ENCODE data around the gene GBP1. TPM values are rescaled to one million over a fixed set of nuclear protein-coding genes. Genes with fewer than 3 reads are reported as not detected.
A peak's percentile ranks its signal among the peaks of the same experiment; 100 is the strongest.

GBP1 gene
- total RNA-seq, 4 donors from 2014 or later, result 16.1 to 38.2 (median 21.1) TPM

- Histone ChIP-seq H3K4me1 (peaks cover 0 to 11% (median 3%) of the 10 kb centered on the region in 4 donors), H3K27ac (replicated peaks in 1 of 4) (no peak overlapping the region), H3K4me3 (no peak overlapping the region), H3K36me3 (peaks cover 29 to 79% (median 37%) of the 10 kb centered on the region in 4 donors), H3K27me3 (no peaks in the 10 kb centered on the region), H3K9me3 (no peaks in the 10 kb centered on the region)
- DNase-seq (ENCODE audit: extremely low spot score), result no peak
- no peak for TF ChIP-seq CTCF (IDR thresholded peaks at IDR 0.05)
- no peak for TF ChIP-seq POLR2AphosphoS5 (IDR thresholded peaks at IDR 0.05)
- TF ChIP-seq POLR2A (IDR thresholded peaks at IDR 0.05; ENCODE audit: low read depth), result no peak
- TF ChIP-seq EP300 (IDR thresholded peaks at IDR 0.05), result no peak
- 92% methylated on average over 4 of the region's 4 CpGs for WGBS
- intact Hi-C loops (cut with DNase I), result no loop called here
Observed at GRCh38 chr1:89008511-89008910, 56.5 kb downstream of the GBP1 start.

- H3K4me3 ChIP-seq, result no peak overlapping the region
- H3K4me1 ChIP-seq, result peaks cover 0 to 18% (median 9%) of the 10 kb centered on the region in 4 donors
- H3K9me3 ChIP-seq, result no peaks in the 10 kb centered on the region
- WGBS, result 76% methylated on average over 9 of the region's 9 CpGs
- H3K27ac ChIP-seq (replicated peaks in 1 of 4), result peak overlapping the region in 3 of 4 donors; percentile 26 to 68 (median 52)
- intact Hi-C loops (cut with DNase I), result no loop called here
- H3K27me3 ChIP-seq, result no peaks in the 10 kb centered on the region
- H3K36me3 ChIP-seq, result peaks cover 6 to 49% (median 22%) of the 10 kb centered on the region in 4 donors
- TF ChIP-seq POLR2AphosphoS5 (IDR thresholded peaks at IDR 0.05), result no peak
- TF ChIP-seq CTCF (IDR thresholded peaks at IDR 0.05), result no peak
- TF ChIP-seq EP300 (IDR thresholded peaks at IDR 0.05), result no peak
- TF ChIP-seq POLR2A (IDR thresholded peaks at IDR 0.05; ENCODE audit: low read depth), result no peak
- DNase-seq (ENCODE audit: extremely low spot score), result no peak
Observed at GRCh38 chr1:89005286-89006151, 59.5 kb downstream of the GBP1 start.

Small RNAs within 50 kb of the gene (small RNA-seq; reads per million reads assigned to genes)
- 0 reads per million in 3 donors for gene RF00019

Other genes with a start within 250 kb of the GBP1 start
- gene GTF2B, start 173.6 kb downstream of the GBP1 start, total RNA-seq, result 10 to 100 TPM; 22.4 to 39.6 (median 24.2) TPM
- gene KYAT3, start 72.6 kb downstream of the GBP1 start, total RNA-seq, result 10 to 100 TPM; 18.4 to 35.3 (median 21.8) TPM
- 10 to 100 TPM; 10.3 to 46.4 (median 16.0) TPM for gene RBMXL1, start 72.6 kb downstream of the GBP1 start, total RNA-seq
- 10 to 100 TPM; 11.9 to 21.1 (median 16.1) TPM for gene GBP3, start 42.3 kb downstream of the GBP1 start, total RNA-seq
- gene GBP2, start 60.9 kb upstream of the GBP1 start, total RNA-seq, result 100 to 1,000 TPM; 103 to 169 (median 147) TPM
- gene GBP7, start 110.8 kb upstream of the GBP1 start, total RNA-seq, result not detected
- 1 to 10 TPM; 4.1 to 9.6 (median 5.0) TPM for gene GBP4, start 133.7 kb upstream of the GBP1 start, total RNA-seq
- gene GBP5, start 207.7 kb upstream of the GBP1 start, total RNA-seq, result 1 to 10 TPM in 1 of 4 donors, under 1 TPM in 3; 0.42 to 3.0 (median 0.73) TPM